Measurements from ENCODE around the gene C6orf132. TPM values are rescaled to one million over a fixed set of nuclear protein-coding genes. Genes with fewer than 3 reads are reported as not detected.

Gene C6orf132
- total RNA-seq, 4 donors from 2014 or later, result 106 to 200 (median 137) TPM

GRCh38 chr6:42120895-42121865, 21.2 kb downstream of the C6orf132 start:
- H3K4me3 ChIP-seq (ENCODE audit: low read depth, poor library complexity, severe bottlenecking), result no peak overlapping the region
- intact Hi-C loops (cut with DNase I; ENCODE audit: low total_unique reads), result no loop called here
- WGBS, 2 donors, result 59 to 68% methylated on average over 8 of the region's 8 CpGs
- TF ChIP-seq POLR2A (IDR thresholded peaks at IDR 0.05) (no peak), CTCF (IDR thresholded peaks at IDR 0.05) (no peak)
- DNase-seq (ENCODE audit: low spot score in 2 of 2), result no peak

- no peak overlapping the region for H3K4me3 ChIP-seq (ENCODE audit: low read depth, poor library complexity, severe bottlenecking)
- TF ChIP-seq CTCF (IDR thresholded peaks at IDR 0.05) (peak in 1 of 3 donors; percentile 10), POLR2A (IDR thresholded peaks at IDR 0.05) (no peak)
- peak in 1 of 2 donors; percentile 64 for DNase-seq (ENCODE audit: low spot score in 2 of 2)
- 24 to 28% methylated on average over 10 of the region's 10 CpGs for WGBS, 2 donors
- intact Hi-C loops (cut with DNase I; ENCODE audit: low total_unique reads), result no loop called here
Observed at GRCh38 chr6:42118162-42119001, 24.0 kb downstream of the C6orf132 start.

GRCh38 chr6:42117843-42118161, 24.6 kb downstream of the C6orf132 start:
- no peak for TF ChIP-seq CTCF (IDR thresholded peaks at IDR 0.05)
- WGBS, 2 donors, result 48 to 66% methylated on average over 3 of the region's 3 CpGs
- intact Hi-C loops (cut with DNase I; ENCODE audit: low total_unique reads), result no loop called here
- DNase-seq (ENCODE audit: low spot score in 2 of 2), result no peak
- H3K4me3 ChIP-seq (ENCODE audit: low read depth, poor library complexity, severe bottlenecking), result no peak overlapping the region

GRCh38 chr6:42113936-42114636, 28.3 kb downstream of the C6orf132 start:
- DNase-seq (ENCODE audit: low spot score in 2 of 2), result no peak
- WGBS, 2 donors, result 53 to 66% methylated on average over 5 of the region's 5 CpGs
- intact Hi-C loops (cut with DNase I; ENCODE audit: low total_unique reads), result no loop called here
- H3K4me3 ChIP-seq (ENCODE audit: low read depth, poor library complexity, severe bottlenecking), result no peak overlapping the region
- TF ChIP-seq CTCF (IDR thresholded peaks at IDR 0.05) (no peak), POLR2A (IDR thresholded peaks at IDR 0.05) (no peak)

- WGBS, 2 donors, result 83 to 100% methylated on average over 1 of the region's 1 CpG
- H3K4me3 ChIP-seq (ENCODE audit: low read depth, poor library complexity, severe bottlenecking), result no peak overlapping the region
- no peak for DNase-seq (ENCODE audit: low spot score in 2 of 2)
- TF ChIP-seq POLR2A (IDR thresholded peaks at IDR 0.05) (no peak), CTCF (IDR thresholded peaks at IDR 0.05) (no peak)
- intact Hi-C loops (cut with DNase I; ENCODE audit: low total_unique reads), result no loop called here
Observed at GRCh38 chr6:42112351-42112750, 30.1 kb downstream of the C6orf132 start.
